Measurements from ENCODE around the gene DNAH14. TPM values are rescaled to one million over a fixed set of nuclear protein-coding genes. Genes with fewer than 3 reads are reported as not detected.

The DNAH14 gene
- polyA plus RNA-seq, 1 donor from 2014 or later: 0.10 TPM

DNA sequence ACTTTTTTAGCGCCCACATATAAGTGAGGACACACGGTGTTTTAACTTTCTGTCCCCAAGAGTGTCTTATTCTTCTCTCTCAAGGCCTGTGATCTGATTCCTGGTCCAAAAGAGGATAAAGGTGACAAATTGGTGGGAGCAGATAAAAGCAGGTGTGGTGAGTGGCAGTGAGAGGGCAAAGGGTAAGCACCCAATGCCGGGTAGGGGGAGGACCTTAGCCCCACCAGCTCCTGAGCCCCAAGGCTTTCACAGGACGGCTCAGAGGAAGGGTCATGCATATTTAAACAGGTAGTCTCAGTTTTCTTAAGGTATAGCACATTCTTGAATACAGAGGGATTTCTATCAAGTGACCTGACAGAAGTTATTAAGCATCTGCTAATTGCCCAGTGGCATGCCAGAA, 478.8 kb downstream of the DNAH14 start:
- Mint-ChIP-seq H3K27me3 (no peaks in the 10 kb centered on the region), H3K27ac (peak overlapping the region in 1 of 3 donors; percentile 45), H3K4me1 (peaks cover 0 to 3% (median 0%) of the 10 kb centered on the region in 3 donors), H3K4me3 (peak overlapping the region in 1 of 4 donors; percentile 68), H3K36me3 (peaks cover 6% of the 10 kb centered on the region), H3K9me3 (no peaks in the 10 kb centered on the region)

DNA sequence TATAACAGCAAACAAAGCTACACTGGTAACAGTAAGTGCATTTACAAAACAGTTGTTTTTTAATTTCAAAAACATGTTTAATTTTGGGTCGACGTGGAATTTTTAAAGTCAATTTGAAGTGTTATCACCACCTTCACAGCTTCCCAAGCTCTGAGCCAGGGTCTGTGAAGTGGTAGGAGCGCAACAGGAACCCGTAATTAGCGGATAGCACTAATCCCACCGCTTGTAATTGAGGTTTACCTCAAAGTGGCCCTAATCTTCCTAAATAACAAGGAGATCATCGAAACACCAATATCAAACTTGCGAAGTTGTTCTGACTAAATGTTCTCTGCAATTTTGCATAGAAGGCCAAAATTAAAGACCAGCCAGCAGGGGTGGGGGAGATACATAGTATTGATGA, 479.6 kb downstream of the DNAH14 start:
- H3K36me3 Mint-ChIP-seq: peaks cover 9% of the 10 kb centered on the region

DNA sequence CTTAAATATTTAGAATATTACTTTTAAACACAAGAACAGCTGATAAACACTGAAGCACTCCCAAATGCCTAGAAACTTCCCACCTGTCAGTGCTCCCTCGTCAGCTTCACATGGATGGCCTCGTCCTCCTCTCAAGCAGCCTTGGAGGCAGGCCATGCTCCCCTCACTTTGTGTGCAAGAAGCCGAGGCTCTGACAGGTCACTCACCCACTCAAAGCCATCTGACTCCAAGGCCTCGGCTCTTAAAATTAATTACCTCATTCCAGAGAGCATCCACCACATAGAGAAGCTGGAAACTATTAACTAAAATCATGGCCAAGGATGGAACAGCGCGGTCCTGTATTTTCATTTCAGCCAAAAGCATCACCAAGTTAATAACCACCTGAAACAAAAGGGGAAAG, 480.6 kb downstream of the DNAH14 start:
- Mint-ChIP-seq H3K27me3 (no peaks in the 10 kb centered on the region), H3K4me3 (no peak overlapping the region), H3K36me3 (peaks cover 7% of the 10 kb centered on the region), H3K4me1 (peaks cover 10 to 14% (median 11%) of the 10 kb centered on the region in 3 donors), H3K9me3 (no peaks in the 10 kb centered on the region), H3K27ac (no peak overlapping the region)

More for the DNA sequence above, 479.6 kb downstream of the DNAH14 start:
- H3K27ac Mint-ChIP-seq: no peak overlapping the region
- H3K4me1 Mint-ChIP-seq: peaks cover 3 to 8% (median 4%) of the 10 kb centered on the region in 3 donors
- H3K9me3 Mint-ChIP-seq: no peaks in the 10 kb centered on the region
- no peaks in the 10 kb centered on the region for H3K27me3 Mint-ChIP-seq
- H3K4me3 Mint-ChIP-seq: no peak overlapping the region

DNA sequence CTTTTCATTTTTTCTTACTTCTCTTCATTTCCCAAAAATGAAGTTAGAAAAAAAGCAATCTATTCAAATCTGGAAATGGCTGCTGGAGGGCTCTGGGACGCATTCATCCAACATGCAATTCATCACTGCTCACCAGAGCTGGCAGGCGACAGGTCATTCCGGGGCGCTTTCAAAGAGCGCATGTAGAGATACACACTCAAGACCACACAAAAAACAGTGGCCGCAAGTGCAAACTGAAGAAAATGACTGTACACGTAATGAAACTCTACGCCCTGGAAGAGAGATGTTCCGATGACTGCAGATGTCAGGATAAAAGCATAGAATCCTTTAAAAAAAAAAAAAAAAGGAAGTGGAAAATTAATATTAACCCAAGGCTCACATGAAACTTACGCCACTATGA, 482.8 kb downstream of the DNAH14 start:
- Mint-ChIP-seq H3K27me3 (no peaks in the 10 kb centered on the region), H3K4me3 (no peak overlapping the region), H3K4me1 (peaks cover 10 to 12% (median 11%) of the 10 kb centered on the region in 3 donors), H3K9me3 (no peaks in the 10 kb centered on the region), H3K36me3 (peaks cover 4% of the 10 kb centered on the region), H3K27ac (no peak overlapping the region)

DNA sequence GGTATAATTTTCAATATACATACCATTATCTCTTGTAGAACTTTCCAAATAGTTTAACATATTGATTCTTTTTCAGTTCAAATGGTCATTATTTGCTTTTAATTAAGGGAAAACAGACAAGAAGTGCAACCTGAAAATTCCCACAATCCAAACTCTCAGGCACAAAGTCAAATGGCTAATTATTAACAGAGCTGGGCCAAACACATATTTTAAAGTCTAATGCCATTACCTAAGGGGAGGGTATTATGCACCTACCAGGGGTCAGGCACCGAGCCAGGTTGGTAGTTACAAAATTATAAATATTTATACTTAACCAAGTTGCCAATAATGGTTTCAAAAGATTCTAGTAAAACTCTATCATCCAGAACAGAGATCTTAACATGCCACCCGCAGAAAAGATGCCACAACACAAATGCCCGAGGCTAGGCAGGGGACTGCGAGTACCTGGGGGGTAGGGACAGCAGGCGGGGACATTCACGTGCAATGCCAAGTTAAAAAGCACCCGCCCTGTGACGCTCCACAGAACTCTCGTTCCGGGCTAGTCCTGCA, 483.4 kb downstream of the DNAH14 start:
- Mint-ChIP-seq H3K36me3 (peaks cover 5% of the 10 kb centered on the region), H3K27me3 (no peaks in the 10 kb centered on the region), H3K9me3 (no peaks in the 10 kb centered on the region), H3K4me3 (no peak overlapping the region), H3K27ac (peak overlapping the region in 1 of 3 donors; percentile 40), H3K4me1 (peaks cover 10 to 13% (median 12%) of the 10 kb centered on the region in 3 donors)

DNA sequence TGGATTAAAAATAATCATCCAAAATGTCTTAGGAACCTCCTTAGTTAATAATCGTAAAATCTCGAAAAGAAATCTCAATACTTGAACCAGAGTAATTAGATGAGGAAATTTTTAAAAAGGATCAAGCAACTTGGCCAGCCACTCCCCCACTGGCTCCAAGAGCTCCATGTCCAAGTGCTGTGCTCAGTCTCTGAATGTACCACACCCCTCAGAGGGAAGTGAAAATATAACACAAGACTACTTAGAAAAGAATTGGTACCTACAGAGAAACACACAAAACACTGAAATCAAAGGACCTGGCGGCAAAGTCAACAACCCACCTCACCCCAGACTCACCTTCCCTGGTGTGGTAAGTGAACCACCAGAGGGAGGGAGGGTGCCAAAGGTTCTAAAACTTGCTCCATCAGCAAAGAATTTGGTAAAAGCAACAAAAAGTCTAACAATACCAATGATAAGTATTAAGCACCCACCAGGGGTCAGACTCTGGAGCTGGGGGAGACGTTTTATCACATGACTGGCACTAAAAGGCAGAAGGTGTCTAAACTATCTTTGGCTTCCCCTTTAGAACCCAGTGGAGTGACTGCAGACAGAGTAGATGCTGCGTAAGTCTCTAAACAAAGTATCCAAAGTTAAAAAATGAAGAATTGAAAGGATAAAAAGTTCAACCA, 484.4 kb downstream of the DNAH14 start:
- Mint-ChIP-seq H3K9me3 (no peaks in the 10 kb centered on the region), H3K36me3 (peaks cover 9% of the 10 kb centered on the region), H3K4me1 (peaks cover 10 to 16% (median 13%) of the 10 kb centered on the region in 3 donors), H3K27ac (no peak overlapping the region), H3K27me3 (no peaks in the 10 kb centered on the region), H3K4me3 (no peak overlapping the region)

DNA sequence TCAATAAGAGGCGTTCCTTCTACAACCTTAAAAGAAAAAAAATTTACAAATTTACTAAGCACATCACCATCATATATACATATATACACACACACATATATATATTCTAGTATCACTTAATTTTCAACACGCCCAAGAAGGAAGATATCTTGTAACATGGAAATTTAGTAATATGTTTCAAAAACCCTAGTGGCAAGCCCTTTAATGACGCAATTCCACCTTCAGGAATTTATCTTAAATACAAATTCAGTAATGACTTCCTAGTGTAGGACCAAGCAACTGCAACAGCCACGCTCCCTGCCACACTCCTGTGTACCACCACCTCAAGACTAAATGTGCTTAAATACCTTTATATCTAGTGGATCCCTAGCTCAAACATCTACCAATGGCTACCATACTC, 485.8 kb downstream of the DNAH14 start:
- Mint-ChIP-seq H3K27me3 (no peaks in the 10 kb centered on the region), H3K9me3 (no peaks in the 10 kb centered on the region), H3K4me3 (no peak overlapping the region), H3K36me3 (peaks cover 12% of the 10 kb centered on the region), H3K27ac (no peak overlapping the region), H3K4me1 (peaks cover 10 to 16% (median 15%) of the 10 kb centered on the region in 3 donors)

DNA sequence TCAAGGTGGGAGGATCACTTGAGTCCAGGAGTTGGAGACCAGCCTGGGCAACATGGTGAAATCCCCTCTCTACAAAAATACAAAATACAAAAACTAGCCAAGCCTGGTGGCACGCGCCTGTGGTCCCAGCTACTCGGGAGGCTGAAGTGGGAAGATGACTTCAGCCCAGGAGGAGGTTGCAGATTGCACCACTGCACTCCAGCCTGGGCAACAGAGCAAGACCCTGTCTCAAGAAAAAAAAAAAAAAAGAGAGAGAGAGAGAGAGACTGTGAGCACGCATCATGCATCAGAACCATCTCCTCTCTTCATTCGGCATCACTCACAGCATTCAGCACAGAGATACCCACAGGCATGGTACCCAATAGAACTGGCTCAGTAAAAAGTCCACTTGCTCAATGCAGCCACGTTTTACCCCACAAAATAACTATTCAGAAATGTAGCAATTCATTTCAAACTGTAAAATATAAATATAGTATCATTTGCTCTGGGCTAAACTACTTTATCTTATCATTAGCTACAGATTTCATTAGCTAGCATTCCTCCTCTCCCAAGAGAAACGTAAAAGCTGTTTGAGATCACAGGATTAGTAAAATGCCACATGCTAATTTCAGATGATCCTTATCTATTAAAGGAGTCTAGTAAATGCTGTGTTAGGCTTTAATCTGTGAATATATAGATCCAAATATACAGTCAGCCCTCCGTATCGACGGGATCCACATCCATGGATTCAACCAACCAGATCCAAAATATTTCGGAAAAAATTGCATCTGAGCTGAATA, 486.7 kb downstream of the DNAH14 start:
- no peaks in the 10 kb centered on the region for H3K27me3 Mint-ChIP-seq
- no peak overlapping the region for H3K4me3 Mint-ChIP-seq
- peaks cover 10 to 16% (median 15%) of the 10 kb centered on the region in 3 donors for H3K4me1 Mint-ChIP-seq
- H3K36me3 Mint-ChIP-seq: peaks cover 12% of the 10 kb centered on the region
- H3K9me3 Mint-ChIP-seq: no peaks in the 10 kb centered on the region
- no peak overlapping the region for H3K27ac Mint-ChIP-seq

DNA sequence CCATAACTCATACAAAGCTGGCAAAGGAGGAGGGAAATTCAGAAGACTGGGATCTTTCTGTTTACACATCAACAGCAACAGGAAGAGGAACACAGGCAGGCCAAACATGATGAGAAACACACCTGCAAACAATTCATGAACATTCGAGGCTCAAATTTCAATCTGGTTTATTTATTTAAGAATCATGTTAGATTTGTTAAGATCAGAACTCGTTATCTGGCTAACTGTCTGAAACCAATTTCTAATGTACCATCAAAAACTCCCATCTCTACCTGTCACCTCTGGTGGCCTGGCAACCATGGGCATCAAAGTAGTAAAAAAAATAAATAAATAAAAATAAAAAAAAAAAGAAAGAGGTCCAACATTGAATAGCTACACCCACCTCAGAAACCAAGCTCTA, 488.6 kb downstream of the DNAH14 start:
- no peaks in the 10 kb centered on the region for H3K9me3 Mint-ChIP-seq
- no peaks in the 10 kb centered on the region for H3K27me3 Mint-ChIP-seq
- peaks cover 23 to 27% (median 26%) of the 10 kb centered on the region in 3 donors for H3K4me1 Mint-ChIP-seq
- H3K36me3 Mint-ChIP-seq: peaks cover 12% of the 10 kb centered on the region
- H3K4me3 Mint-ChIP-seq: no peak overlapping the region
- no peak overlapping the region for H3K27ac Mint-ChIP-seq

DNA sequence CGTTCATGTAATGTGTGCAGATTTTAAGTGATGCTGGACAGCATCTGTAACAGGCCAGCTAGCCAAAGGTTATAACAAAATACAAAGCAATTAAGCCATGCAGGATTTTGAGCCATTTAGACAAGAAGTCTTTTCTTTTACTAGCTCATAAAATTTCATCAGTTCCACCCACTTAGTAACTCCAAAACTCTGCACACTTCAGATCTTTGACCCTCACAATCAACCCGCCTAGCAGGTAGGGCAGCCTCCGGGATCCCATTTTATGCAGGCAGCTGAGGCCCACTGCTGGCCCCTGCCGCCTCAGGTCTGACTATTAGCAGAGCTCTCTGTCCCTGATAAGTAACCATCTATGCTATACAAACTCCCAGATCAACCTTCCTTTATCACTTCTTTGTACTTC, 489.1 kb downstream of the DNAH14 start:
- no peak overlapping the region for H3K4me3 Mint-ChIP-seq
- H3K27me3 Mint-ChIP-seq: no peaks in the 10 kb centered on the region
- no peak overlapping the region for H3K27ac Mint-ChIP-seq
- H3K4me1 Mint-ChIP-seq: peaks cover 26 to 30% (median 29%) of the 10 kb centered on the region in 3 donors
- no peaks in the 10 kb centered on the region for H3K9me3 Mint-ChIP-seq
- peaks cover 12% of the 10 kb centered on the region for H3K36me3 Mint-ChIP-seq

DNA sequence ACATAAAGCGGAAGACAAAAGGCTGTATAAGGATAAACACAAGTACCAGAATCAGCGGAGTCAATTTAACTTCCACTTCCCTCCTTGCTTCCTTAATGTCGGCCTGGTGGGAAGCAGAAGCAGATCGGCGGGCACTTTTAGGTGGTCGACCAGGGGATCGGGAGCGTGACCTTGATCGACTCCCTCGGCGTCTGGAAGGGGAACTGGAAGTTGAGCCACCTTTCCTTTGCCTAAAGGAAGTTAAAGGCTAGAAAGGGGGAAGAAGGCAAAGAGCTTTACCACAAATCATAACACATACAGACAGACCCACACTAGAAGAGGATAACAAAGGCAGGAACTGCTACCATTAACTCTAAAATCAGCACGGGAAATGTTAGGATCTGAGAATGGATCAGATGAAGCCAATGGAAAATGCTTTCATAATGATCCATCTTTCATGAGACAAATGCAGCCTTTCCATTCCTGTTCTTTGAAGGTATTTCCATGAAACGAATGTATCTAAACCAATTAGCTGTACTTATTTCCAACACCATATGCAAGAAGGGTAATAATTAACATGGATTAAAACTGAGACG, 492.6 kb downstream of the DNAH14 start:
- Mint-ChIP-seq H3K9me3 (no peaks in the 10 kb centered on the region), H3K36me3 (peaks cover 8% of the 10 kb centered on the region), H3K4me3 (peak overlapping the region in 2 of 4 donors; percentile 16 to 58), H3K27me3 (no peaks in the 10 kb centered on the region), H3K27ac (peak overlapping the region in 2 of 3 donors; percentile 10 to 93), H3K4me1 (peaks cover 38 to 49% (median 41%) of the 10 kb centered on the region in 3 donors)

DNA sequence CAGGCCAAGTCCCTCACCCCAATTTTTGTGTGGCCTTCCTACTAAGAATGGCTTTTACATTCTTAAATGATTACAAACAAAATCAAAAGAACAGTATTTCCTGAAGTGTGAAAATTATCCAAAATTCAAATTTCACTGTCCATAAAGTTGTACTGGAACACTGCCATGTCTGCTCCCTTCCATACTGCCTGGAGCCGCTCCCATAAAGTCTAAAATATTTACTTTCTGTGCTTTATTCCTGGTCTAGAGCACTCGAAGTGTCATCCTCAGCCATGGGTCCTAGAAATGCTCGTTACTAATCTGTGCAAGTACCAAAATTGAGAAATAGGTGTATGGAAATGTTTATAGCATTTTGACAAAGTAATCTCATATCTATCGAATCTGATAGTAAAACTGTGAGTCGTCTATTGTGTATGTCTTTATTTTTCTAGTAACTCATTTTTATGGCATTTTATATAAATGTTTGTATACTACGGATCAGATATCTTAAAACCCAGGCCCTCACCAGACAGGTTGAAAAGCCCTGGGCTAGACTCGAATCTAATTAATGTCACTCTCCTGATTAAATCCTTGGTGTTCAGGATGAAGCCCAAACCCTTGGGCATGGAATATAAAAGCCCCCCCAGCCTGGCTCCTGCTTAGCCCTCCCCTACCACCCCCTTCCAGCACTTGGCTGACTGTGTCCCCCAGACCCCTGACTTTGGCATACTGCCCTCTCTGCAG, 493.5 kb downstream of the DNAH14 start:
- H3K36me3 Mint-ChIP-seq: peaks cover 7% of the 10 kb centered on the region
- peak overlapping the region in 2 of 3 donors; percentile 10 to 50 for H3K27ac Mint-ChIP-seq
- H3K27me3 Mint-ChIP-seq: no peaks in the 10 kb centered on the region
- no peaks in the 10 kb centered on the region for H3K9me3 Mint-ChIP-seq
- no peak overlapping the region for H3K4me3 Mint-ChIP-seq
- H3K4me1 Mint-ChIP-seq: peaks cover 36 to 48% (median 41%) of the 10 kb centered on the region in 3 donors

DNA sequence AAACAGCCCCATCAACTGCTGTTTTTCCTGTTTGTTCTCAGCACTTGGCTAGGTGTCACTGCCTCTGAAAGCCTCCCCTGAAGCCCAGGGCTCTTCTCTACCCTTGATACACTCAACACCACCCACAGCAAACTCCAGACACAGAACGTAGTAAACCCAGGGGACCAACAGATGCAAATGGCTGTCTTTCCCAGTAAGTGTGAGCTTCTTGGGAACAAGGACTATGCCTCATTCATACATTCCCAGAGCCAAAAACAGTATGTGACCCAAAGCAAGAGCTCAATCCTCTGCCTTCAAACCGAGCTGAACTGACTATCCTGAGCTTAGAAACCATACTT, 494.0 kb downstream of the DNAH14 start:
- Mint-ChIP-seq H3K4me1 (peaks cover 35 to 48% (median 41%) of the 10 kb centered on the region in 3 donors), H3K9me3 (no peaks in the 10 kb centered on the region), H3K27me3 (no peaks in the 10 kb centered on the region), H3K4me3 (peak overlapping the region in 1 of 4 donors; percentile 30), H3K27ac (peak overlapping the region in 1 of 3 donors; percentile 50), H3K36me3 (peaks cover 4% of the 10 kb centered on the region)

DNA sequence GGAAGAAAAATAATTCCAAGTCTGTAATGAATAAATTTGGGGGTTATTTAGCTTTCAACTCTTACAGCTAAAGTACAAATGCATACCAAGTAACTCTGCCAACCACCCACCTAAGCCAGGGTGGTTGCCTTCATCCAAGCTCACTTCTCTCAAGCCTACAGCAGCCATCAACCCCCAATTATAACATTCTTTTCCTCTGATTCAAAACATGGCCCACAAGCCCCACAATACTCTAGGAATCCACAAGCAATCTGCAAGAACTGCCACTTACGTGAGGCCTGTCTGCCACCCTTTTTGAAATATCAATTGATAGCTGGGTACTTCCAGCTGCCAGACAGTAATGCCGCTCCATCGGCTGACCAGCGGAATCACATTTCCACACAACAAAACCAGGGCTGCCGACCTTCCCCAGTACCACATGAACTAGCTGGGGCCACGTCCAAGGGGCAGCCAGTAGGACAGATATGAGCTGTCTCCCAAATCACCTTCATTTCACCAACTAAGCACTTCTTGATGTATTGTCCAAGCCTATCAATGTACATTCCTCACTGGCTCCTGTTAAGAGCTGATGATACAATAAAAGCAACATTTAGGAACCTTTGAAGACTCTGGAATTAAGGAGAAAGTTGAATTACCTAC, 495.2 kb downstream of the DNAH14 start:
- Mint-ChIP-seq H3K4me3 (peak overlapping the region in 3 of 4 donors; percentile 72 to 94 (median 87)), H3K27ac (peak overlapping the region in 1 of 3 donors; percentile 51), H3K27me3 (no peaks in the 10 kb centered on the region), H3K36me3 (no peaks in the 10 kb centered on the region), H3K4me1 (peaks cover 38 to 53% (median 49%) of the 10 kb centered on the region in 3 donors), H3K9me3 (no peaks in the 10 kb centered on the region)
